ENCODE measurements around the gene SRD5A2. TPM values are rescaled to one million over a fixed set of nuclear protein-coding genes. Genes with fewer than 3 reads are reported as not detected.

SRD5A2 gene
- total RNA-seq, 1 donor from 2014 or later, result not detected

- H3K36me3 Mint-ChIP-seq, result no peaks in the 10 kb centered on the region
- no peak for DNase-seq (ENCODE audit: extremely low spot score, unreplicated experiment)
- no peak for TF ChIP-seq CTCF (conservative IDR thresholded peaks at IDR 0.05)
- no peaks in the 10 kb centered on the region for H3K4me1 Mint-ChIP-seq (ENCODE audit: unreplicated experiment)
- H3K27ac Mint-ChIP-seq, result no peak overlapping the region
- no peak overlapping the region for H3K4me3 Mint-ChIP-seq
- no peaks in the 10 kb centered on the region for H3K9me3 Mint-ChIP-seq
- H3K27me3 Mint-ChIP-seq, result peaks cover 13% of the 10 kb centered on the region
Measured at GRCh38 chr2:31553362-31553761, 27.4 kb downstream of the SRD5A2 start.

- no peak for TF ChIP-seq CTCF (conservative IDR thresholded peaks at IDR 0.05)
- no peaks in the 10 kb centered on the region for H3K4me1 Mint-ChIP-seq (ENCODE audit: unreplicated experiment)
- H3K27ac Mint-ChIP-seq, result no peak overlapping the region
- H3K4me3 Mint-ChIP-seq, result no peak overlapping the region
- peaks cover 12% of the 10 kb centered on the region for H3K27me3 Mint-ChIP-seq
- DNase-seq (ENCODE audit: extremely low spot score, unreplicated experiment), result no peak
- no peaks in the 10 kb centered on the region for H3K9me3 Mint-ChIP-seq
- H3K36me3 Mint-ChIP-seq, result no peaks in the 10 kb centered on the region
Measured at GRCh38 chr2:31547485-31547884, 33.3 kb downstream of the SRD5A2 start.

- Mint-ChIP-seq H3K9me3 (no peaks in the 10 kb centered on the region), H3K27ac (no peak overlapping the region), H3K4me3 (no peak overlapping the region), H3K27me3 (peaks cover 10% of the 10 kb centered on the region), H3K4me1 (ENCODE audit: unreplicated experiment) (no peaks in the 10 kb centered on the region), H3K36me3 (no peaks in the 10 kb centered on the region)
- no peak for DNase-seq (ENCODE audit: extremely low spot score, unreplicated experiment)
- no peak for TF ChIP-seq CTCF (conservative IDR thresholded peaks at IDR 0.05)
Measured at GRCh38 chr2:31541853-31542252, 38.9 kb downstream of the SRD5A2 start.

- H3K4me1 Mint-ChIP-seq (ENCODE audit: unreplicated experiment), result peaks cover 4% of the 10 kb centered on the region
- TF ChIP-seq CTCF (conservative IDR thresholded peaks at IDR 0.05), result no peak
- H3K9me3 Mint-ChIP-seq, result no peaks in the 10 kb centered on the region
- H3K27me3 Mint-ChIP-seq, result peaks cover 7% of the 10 kb centered on the region
- DNase-seq (ENCODE audit: extremely low spot score, unreplicated experiment), result no peak
- no peak overlapping the region for H3K4me3 Mint-ChIP-seq
- H3K36me3 Mint-ChIP-seq, result no peaks in the 10 kb centered on the region
- no peak overlapping the region for H3K27ac Mint-ChIP-seq
Measured at GRCh38 chr2:31539505-31539904, 41.2 kb downstream of the SRD5A2 start.

- no peaks in the 10 kb centered on the region for H3K36me3 Mint-ChIP-seq
- no peak overlapping the region for H3K27ac Mint-ChIP-seq
- no peak overlapping the region for H3K4me3 Mint-ChIP-seq
- peaks cover 9% of the 10 kb centered on the region for H3K27me3 Mint-ChIP-seq
- no peaks in the 10 kb centered on the region for H3K9me3 Mint-ChIP-seq
- DNase-seq (ENCODE audit: extremely low spot score, unreplicated experiment), result no peak
- TF ChIP-seq CTCF (conservative IDR thresholded peaks at IDR 0.05), result no peak
- peaks cover 4% of the 10 kb centered on the region for H3K4me1 Mint-ChIP-seq (ENCODE audit: unreplicated experiment)
Measured at GRCh38 chr2:31535768-31536167, 45.0 kb downstream of the SRD5A2 start.

GRCh38 chr2:31534636-31535035, 46.1 kb downstream of the SRD5A2 start:
- peaks cover 18% of the 10 kb centered on the region for H3K27me3 Mint-ChIP-seq
- H3K4me1 Mint-ChIP-seq (ENCODE audit: unreplicated experiment), result peaks cover 4% of the 10 kb centered on the region
- TF ChIP-seq CTCF (conservative IDR thresholded peaks at IDR 0.05), result no peak
- no peak for DNase-seq (ENCODE audit: extremely low spot score, unreplicated experiment)
- H3K27ac Mint-ChIP-seq, result no peak overlapping the region
- no peak overlapping the region for H3K4me3 Mint-ChIP-seq
- H3K36me3 Mint-ChIP-seq, result no peaks in the 10 kb centered on the region
- no peaks in the 10 kb centered on the region for H3K9me3 Mint-ChIP-seq
